ENCODE measurements around the gene GALNS.

The GALNS gene

DNA sequence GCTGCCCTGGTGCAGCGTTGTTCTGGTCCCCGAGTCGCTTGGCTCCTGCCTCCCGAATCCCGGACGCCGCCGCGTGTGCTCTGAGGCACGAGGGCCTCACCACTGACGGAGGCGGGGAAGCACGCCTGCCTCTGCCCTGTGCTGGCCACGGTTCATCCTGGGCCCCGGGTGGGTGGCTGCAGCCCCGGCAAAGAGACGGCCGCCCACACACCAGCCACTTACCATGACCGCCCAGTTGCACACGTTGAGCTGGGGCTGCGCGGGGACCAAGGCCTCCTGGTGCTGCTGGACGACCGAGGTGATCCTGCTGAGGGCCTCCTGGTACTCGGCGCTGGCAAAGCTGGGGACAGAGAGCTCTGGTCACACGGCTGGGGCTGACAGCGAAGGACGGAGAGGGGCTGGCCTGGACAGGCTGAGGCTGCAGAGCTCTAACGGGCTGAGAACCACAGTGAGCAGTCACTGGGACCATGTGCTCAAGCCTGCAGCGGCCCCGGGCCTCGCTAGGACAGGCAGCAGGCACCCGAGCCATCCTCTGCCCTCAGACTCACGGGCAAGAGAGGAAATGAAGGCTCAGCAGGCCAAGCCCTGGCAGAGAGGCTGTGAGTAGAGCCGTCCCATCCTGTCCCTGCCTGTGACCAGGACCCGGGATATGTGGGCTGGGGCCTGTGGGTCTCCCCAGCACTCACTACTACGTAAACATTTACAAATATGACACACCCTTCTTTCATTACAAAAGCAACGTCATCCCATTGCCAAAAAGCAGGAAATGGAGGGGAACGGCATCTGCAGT is 38.8 kb downstream of the GALNS start:
- no peak for DNase-seq (ENCODE audit: low read depth in 1 of 2, low spot score in 1 of 2)

DNA sequence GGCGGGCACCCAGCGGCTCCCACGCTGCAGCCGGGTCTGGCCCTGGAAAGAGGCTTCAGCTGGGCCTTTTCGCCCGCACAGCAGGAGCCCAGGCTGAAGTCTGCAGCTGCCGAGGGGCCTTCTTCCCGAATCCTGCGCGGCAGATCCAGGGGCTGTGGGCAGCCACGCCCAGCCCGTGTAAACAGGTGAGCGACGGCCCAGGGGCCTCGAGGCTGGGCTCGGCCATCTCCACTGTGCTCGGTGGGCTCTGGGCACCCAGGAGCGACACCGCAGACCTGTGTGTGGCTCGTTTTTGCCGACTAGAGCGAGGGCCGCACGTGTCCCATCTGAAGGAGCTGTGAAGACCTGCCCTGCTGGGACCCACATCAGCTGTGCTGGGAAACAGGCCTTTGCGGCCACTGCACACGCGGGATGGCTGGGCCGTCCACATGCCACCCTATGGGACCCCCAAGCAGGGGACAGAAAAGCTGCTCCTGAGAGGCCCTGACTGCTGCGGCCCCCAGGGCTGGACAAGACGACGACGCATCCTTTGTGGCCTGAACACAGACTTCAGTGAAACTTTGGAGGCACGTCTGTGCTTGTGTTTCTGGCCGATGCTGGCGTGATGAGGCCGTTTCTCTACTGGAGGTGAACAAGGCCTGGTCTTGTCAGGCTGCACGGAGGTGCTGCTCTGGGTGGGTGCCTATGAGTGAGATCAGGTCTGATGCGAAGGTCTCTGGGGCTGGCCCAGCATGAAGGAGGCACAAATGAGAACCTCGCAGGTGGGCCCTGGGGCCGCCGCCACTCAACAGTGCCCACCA is 39.8 kb downstream of the GALNS start:
- no peak for DNase-seq (ENCODE audit: low read depth in 1 of 2, low spot score in 1 of 2)

DNA sequence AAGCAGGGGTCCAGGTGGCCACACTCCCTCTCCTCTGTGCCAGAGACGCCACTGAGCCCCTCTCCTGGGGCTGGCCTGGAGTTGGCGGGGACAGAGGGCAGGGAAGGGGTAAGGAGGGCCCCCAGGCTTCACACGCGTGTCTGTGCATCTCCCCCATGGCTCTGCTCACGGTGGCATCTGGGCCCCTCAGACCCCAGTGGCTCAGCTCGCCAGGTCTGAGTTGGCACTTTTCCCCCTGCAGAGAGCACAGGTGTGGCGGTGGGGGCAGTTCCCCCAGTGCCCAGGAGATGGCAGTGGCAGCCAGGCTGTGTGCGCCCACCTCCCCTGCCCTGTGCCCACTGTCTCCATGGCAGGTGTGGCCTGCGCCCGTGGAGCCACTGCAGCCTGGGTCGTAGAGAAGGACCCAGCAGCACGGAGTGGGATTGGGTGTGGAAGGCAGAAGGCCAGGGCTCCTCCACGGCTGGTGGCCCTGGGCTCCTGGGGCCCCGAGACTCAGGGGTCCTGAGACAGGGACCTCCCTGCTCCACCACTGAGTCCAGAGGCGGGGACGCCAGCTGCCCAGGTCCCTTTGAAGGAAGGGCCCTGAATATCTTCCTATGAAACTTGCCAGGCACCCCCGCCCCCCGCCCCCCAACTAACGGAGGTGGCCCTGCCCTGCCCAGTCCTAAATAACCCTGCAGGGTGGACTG is 40.7 kb downstream of the GALNS start:
- DNase-seq (ENCODE audit: low read depth in 1 of 2, low spot score in 1 of 2), result peak in 1 of 2 donors; percentile 58

DNA sequence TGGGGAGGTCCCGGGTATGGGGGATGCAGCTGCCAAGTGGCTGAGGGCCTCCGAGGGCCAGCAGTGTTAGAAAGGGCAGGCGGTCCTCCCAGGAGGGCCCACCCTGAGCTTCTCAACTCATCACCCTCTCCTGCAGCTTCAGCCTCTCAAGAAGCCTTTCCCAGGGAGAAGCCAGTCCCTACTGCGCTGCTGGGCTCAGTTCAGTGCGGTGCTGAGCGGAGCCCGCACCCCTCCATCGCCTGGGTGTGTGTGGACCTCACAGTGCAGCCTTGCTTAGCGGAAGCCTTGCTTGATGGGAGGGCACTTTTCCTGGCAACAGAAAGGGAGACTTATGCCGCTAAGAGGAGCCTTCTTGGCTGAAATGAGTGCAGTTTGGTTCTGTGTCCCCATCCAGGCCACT is 41.5 kb downstream of the GALNS start:
- no peak for DNase-seq (ENCODE audit: low read depth in 1 of 2, low spot score in 1 of 2)

DNA sequence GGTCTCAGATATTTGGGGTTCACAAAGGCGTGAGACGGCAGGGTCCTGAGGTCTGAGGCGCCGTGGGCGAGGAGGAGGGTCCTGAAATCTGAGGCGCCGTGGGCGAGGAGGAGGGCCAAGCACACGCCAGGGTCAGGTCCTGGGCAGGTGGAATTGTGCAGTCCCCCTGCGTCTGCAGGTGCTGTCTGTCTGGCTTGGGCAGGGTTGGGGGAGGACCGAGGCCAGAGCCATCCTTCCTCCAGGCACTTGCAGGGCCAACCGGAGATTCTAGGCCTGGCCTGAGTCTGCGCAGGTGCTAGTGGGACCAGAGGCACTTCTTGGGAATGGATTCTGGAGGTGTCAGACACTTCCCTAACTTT is 42.6 kb downstream of the GALNS start:
- no peak for DNase-seq (ENCODE audit: low read depth in 1 of 2, low spot score in 1 of 2)

DNA sequence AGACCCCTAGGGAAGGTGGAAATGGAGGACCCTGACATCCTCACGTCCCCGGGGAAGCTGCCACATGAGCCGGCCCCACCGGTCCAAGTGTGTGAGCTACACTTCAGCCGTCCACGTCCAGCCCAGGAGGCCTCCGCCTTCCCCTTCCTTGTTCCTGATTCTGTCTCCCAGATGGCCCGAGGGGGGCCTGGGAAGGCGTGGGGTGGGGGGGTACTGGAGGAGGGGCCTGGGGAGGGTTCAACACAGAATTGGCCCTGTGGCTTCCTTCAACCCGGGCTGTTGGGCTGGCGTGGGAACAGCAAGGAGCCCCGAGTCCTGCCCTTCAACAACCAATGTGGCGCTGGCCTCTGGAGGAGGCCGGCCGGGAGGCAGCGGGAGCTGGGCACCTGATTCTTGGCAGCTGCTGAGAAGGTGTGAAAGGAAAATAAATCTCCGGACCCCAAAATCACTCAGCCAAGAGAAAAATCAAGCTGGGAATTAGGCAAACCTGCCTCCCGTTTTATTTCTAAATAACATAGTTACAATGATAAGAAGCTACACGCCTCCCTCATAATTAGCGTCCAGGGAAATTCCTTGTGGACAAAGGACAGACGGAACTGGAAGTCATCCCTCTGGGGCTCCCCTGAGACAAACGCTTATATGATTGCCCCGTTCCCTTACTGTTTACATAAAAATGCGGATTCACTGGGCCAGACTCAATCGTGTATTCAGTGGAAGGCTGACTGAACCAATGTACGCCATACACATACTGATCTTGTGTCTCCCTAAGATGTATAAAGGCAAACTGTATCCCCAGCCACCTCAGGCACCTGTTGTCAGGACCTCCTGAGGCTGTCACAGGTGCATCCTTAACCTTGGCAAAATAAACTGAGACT is 43.2 kb downstream of the GALNS start:
- no peak for DNase-seq (ENCODE audit: low read depth in 1 of 2, low spot score in 1 of 2)

DNA sequence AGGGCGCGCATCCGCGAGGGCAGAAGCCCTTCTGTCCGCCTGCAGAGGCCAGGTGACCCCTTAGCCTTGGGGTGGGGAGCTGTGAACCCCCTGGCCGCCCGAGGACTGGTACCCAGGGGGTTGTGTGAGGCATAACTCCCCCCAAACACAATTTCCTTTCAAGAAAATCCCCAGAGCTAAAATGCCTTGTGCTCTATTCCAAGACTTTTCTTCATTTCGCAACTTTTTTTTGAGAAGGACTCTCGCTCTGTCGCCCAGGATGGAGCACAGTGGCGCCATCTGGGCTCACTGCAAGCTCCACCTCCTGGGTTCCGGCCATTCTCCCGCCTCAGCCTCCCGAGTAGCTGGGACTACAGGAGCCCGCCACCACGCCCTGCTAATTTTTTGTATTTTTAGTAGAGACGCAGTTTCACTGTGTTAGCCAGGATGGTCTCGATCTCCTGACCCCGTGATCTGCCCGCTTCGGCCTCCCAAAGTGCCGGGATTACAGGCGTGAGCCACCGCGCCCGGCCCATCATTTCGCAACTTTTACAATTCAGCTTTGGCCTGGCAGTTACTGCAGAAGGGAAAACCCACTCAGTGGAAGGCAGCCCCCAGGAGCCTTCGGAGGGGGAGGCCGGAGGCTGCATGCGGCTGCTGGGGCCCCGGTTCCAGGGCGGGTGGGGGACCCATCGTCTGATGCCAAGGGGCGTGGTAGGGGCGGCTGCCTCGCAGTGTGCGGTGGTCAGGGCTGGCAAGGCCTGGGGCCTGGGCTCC is 44.1 kb downstream of the GALNS start:
- no peak for DNase-seq (ENCODE audit: low read depth in 1 of 2, low spot score in 1 of 2)

DNA sequence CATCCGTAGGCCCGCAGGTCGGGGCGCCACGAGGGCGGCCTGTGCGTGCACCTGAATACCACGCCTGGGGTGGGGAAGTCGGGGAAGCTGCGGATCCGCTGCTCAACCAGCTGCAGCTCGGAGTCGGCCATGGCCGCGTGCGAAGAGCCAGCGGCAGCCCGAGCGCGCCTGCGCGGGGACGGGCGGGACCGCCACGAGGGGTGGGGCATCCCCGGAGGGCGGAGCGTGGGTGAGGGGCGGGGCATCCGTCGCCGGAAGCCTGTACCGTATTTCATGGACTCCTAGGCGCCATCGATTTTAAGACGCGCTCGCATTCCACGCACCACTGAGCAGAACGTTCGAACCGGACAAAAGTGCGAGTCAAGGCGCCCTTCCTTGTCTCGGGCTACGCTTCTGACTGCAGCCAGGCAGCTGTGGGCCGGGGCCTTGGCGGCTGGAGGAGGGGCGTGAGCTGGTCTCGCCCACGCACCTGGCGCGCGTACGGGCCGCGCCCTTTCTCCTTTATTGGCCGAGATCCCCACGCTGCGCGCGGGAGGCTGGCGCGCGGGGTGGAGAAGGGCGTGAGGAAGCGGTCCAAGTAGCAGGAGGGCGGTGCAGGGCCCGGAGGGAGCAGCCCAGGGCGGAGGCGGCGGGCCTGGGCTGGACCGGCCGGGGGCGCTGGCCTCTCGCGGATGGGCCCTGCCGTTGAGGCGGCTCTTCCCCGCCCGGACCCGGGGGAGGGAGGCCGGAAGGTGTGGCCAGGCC is 44.8 kb downstream of the GALNS start, which contains the start of gene APRT:
APRT (minus strand) TSS at position 160 of the 744 bp plus-strand sequence; CDS start at position 131, 29 bp downstream.
- DNase-seq (ENCODE audit: low read depth in 1 of 2, low spot score in 1 of 2), result peak; percentile 98 to 99

DNA sequence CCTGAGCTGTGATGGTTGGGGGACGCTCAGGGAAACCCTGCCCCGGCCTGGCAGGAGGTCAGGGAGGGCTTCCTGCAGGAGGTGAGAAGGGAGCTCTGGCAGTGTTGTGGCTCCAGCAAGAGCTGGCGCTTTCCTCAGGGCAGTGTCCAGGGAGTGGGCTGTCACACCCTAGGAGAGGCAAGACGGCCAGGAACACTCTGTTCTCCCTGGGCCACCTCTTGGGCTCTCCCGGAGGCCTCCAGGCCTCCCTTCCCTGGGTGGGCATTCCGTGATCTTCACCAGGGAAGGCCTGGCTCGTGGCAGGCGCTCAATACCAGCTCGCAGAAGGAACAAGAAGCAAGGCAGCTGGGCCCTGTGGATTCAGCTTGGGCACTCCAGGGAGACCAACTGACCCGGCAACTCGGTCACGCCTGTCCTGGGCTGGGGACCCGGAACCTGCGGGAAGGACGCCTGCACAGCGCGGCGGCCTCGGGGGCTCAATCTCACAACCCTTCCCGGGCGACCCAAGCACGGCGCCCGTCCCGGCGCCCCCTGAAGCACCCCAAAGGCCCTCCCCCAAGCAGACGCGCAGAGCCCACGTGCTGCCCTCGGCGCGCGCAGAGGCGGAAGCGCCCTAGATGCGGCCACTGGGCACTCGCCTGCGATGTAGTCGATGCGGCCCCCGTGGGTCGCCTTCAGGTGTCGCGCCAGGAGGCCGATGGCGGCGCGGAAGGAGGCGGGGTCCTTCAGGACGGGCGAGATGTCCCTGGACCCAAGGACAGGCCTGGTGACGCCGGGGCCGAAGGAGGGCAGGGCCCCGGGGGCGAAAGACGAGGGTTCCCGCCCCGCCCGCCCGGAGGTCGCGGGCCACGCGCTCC is 45.6 kb downstream of the GALNS start:
- DNase-seq (ENCODE audit: low read depth in 1 of 2, low spot score in 1 of 2), result peak; percentile 36 to 55

DNA sequence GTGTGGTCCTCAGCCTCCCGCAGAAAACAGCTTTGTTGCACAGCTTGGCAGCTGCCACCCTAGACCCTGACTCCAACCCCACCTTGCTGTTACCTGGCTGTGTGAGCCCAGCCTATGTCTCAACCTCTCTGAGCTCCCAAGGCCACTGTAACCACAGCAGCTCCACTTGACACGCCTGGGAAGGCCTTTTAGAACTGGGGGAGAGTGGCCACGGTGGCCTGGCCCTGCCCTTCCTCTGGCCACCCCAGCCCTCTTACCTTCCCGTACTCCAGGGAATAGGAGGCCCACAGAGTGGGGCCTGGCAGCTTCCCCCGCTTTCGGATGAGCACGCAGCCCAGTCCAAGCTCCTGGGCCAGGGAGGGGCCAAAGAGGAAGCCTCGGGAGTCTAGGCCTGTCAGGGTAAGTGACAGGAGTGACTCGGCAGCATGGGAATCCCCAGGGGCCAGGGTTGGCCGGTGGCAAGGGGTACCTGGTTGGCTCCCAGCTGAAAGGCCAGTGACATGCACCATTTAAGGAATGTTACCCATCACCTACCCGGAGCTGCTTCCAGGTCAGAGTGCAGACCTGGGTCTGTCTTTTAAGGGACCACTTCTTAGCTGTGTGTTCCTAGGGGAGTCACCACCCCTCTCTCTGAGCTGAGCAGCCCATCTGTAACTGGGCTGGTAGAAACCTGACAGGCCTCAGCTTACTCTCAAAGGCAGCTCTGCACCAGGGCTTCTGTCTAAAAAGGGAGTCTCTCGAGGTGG is 46.4 kb downstream of the GALNS start:
- no peak for DNase-seq (ENCODE audit: low read depth in 1 of 2, low spot score in 1 of 2)

DNA sequence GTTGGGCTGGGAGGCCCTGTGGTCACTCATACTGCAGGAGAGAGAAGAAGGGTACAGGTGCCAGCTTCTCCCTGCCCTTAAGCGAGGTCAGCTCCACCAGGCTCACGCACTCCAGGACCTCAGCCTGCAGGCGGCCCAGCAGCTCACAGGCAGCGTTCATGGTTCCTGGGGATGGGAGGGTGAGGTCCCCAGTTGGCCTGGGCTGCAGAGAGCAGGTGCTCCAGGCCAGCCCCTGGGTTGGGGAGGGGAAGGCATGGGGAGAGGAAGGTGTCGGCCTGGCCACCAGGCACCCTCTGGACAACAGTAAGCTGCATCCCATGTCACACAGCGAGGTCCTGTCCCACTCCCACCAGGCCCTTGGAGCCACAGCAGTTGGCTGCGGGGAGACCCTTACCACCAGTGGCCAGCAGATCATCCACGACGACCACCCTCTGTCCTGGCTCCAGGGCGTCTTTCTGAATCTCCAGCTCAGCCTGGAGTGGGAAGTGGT is 47.0 kb downstream of the GALNS start:
- no peak for DNase-seq (ENCODE audit: low read depth in 1 of 2, low spot score in 1 of 2)

DNA sequence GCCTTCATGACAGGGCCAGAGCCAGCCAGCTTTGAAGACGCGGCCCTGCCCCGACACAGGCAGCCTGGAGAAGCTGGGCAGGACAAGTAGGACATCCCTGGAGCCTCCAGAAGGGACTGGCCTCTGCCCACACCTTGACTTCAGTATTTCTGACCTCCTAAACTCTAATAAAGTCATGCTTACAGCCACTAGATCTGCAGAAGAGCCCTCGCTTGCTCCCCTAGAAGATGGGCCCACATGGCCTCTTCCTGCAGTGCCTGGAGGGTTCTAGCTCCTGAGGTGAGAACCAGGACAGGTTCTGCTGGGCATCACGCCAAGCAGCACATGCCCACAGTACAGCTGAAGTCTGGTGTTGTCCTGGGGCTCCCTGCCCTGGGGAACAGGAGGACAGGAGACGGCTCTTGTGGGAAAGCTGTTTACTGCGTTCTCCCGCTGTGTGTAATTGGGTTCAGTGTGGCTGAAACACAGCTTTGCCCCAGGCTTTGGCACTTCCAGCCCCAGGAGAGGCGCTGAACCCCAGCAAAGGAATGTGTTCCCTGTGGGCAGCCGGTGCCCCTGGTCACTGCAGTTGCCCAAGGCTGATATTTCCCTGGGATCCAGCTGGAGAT is 47.6 kb downstream of the GALNS start:
- no peak for DNase-seq (ENCODE audit: low read depth in 1 of 2, low spot score in 1 of 2)

DNA sequence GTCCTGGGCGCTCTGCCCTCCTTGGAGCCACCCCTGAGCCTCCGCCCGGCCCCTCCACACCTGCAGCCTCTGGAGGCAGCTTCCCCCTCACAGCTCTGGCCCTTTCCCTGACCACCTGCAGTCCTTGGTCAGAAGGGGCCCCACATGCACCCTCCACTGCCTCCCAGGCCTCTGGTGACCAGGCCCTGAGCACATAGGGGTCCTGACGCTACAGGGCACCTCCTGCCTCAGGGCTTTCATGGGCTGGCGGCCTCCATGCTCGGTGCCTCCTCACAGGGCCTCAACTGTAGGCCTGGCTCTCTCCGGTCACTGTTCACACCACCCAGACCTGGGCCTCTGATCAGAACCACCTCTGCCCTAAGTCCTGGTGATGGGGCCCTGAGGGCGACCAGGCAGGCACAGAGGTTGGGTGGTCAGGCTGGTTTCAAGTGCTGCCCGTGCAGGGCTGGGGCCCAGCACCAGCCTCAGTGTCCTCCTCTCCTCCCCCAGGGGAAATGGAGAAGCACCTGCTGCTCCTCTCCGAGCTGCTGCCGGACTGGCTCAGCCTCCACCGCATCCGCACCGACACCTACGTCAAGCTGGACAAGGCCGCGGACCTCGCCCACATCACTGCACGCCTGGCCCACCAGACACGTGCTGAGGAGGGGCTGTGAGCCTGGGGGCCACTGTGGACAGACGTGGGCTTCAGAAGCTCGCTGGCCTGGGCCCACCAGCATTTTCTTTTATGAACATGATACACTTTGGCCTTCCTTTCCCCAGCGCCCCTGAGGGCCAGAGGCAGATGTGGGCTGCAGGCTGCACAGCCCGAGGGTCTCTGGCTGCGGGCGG is 48.9 kb downstream of the GALNS start:
- no peak for DNase-seq (ENCODE audit: low read depth in 1 of 2, low spot score in 1 of 2)

DNA sequence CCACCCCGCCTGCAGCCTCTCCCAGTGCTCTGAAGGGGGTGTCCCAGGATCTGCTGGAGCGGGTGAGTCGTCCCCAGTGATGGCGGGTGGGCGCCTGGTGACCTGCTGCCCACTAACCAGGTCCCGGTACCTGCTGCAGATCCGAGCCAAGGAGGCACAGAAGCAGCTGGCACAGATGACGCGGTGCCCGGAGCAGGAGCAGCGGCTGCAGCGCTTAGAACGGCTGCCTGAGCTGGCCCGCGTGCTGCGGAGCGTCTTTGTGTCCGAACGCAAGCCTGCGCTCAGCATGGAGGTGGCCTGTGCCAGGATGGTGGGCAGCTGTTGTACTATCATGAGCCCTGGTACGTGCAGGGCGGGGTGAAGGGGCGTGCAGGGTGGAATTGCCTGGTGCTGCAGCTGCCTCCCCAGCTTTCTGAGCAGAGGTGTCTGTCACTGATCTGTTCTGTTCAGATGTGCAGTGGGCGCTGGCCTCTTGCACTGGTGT is 49.6 kb downstream of the GALNS start:
- DNase-seq (ENCODE audit: low read depth in 1 of 2, low spot score in 1 of 2), result no peak

DNA sequence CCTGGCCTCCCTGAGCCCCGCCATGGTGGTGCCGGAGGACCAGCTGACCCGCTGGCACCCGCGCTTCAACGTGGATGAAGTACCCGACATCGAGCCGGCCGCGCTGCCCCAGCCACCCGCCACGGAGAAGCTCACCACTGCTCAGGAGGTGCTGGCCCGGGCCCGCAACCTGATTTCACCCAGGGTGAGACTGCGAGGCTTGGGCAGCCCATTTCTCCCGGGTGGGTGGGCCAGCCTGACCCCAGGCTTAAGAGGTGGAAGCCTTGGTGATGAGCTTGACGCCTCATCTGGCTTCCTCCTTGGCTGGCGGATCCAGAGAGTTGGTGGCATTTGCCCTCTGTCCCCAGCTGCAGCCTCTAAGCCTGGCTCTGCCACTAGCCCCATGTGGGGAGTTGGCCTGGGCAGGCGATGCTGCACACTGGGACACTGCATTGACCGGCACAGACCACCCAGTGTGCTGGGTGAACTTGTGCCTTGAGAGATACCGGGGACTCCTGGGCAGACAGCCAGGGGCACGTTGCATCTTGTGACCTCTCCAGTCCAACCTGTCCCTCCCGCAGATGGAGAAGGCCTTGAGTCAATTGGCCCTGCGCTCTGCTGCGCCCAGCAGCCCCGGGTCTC is 50.1 kb downstream of the GALNS start:
- DNase-seq (ENCODE audit: low read depth in 1 of 2, low spot score in 1 of 2), result no peak

DNA sequence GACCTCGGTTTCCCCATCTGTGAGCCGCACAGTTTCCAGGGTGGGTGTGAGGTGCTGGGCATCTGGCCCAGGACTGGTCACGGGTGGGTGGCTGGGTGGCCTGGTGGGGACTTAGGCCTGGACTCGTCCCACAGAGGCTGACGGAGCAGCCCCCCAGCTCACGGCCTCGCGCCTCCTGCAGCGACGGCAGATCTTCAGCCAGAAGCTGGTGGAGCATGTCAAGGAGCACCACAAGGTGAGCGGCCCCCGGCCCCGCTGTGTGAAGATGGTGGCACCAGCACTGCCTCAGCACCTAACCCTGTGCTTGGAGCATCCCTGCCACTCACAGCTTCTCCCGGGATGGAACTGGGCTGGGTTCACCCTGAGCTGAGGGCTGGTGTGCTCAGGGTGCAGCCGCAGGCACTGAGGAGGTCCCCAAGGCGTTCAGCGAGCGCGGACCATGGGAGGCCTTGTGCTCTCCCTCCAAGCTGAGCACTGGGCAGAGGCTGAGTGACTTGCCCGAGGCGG is 50.8 kb downstream of the GALNS start:
- DNase-seq (ENCODE audit: low read depth in 1 of 2, low spot score in 1 of 2), result no peak

Data from stimulated activated CD4-positive, alpha-beta T cell treated with anti-CD3 and anti-CD28 coated beads, Interleukin-15, amount 100 ng/mL, for 1 hour (primary cell).